ENCODE measurements around the gene NMRK1.

NMRK1 gene

DNA sequence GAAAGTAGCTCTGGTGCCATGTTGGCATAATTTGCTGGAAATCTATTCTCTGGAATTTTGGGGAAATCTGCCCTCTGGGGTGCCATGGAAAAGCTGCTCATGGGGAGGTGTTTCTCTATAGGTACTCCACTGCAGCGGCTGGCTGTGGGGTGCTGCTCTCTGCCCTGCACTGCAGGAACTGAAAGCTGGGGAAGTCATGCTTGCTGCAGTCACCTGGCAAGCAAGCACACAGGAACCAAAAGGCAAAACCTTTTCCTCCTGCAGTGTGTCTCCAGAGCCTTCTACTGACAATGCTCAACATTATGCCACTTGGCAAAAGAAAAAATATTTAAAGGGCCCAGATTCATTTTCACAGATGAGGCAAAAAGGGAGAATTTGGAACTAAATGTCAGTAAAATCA is 34.1 kb downstream of the NMRK1 start:
- DNase-seq: no peak

DNA sequence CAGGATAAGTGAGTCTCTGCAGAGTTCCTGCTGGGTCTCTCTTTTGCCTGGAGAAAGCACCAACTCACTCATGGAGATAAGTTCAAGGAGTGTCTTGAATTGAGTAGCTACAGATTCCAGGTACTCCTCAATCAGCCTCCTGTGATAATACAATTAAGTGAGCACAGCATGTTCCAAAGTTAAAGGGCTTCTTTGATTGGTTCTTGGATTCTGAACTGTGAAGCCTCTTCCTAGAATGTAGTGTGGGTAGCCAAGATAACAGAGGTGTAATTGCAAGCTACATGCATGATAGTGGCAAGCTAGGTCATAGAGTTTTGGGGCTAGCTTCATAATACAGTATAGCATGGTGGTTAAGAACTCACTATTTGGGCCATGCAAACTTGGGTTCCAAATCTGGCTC is 36.7 kb downstream of the NMRK1 start:
- DNase-seq: no peak

DNA sequence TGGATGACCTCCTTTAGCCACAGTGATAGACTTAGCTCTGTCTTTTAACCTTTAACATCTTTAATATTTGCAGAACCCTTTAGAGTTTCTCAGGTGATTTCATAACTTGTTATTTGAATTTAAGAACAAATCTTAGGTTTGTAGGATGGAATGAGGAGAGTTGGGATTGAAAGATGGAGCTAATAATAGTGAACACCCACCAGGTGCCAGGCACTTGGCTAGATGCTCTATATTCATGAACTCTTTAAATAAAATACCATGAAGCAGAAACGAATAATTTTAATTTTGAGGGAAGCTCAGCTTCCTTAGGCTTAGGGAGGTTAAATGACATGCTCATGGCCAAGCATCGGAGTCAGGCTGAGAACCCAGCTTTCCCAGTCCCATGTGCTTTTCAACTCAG is 40.4 kb downstream of the NMRK1 start:
- DNase-seq: no peak

DNA sequence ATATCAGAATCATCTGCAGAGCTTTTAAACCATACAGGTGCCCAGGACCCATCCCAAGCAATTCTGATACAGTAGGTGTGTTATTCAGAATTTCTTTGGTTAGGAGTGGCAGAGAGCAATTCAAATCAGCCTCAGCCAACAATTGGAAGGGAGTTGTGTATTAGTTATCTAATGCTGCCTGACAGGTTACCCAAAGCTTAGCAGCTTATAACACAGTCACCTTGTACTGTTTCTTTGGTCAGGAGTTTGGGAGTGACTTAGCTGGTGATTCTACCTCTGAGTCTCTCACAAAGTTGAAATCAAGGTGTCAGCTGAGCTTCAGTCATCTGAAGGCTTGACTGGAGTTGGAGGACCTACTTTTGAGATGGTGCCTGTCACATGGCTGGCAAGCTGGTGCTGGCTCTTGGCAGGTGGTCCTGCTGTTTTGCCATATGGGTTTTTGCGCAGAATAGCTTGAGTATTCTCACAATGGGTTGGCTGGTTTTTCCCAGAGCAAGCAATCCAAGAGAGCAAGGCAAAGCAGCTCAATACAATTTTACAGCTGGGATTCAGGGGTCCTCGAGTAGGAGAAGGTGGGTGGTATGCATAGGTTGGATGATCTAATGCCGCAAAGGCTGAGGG is 41.1 kb downstream of the NMRK1 start:
- DNase-seq: no peak

DNA sequence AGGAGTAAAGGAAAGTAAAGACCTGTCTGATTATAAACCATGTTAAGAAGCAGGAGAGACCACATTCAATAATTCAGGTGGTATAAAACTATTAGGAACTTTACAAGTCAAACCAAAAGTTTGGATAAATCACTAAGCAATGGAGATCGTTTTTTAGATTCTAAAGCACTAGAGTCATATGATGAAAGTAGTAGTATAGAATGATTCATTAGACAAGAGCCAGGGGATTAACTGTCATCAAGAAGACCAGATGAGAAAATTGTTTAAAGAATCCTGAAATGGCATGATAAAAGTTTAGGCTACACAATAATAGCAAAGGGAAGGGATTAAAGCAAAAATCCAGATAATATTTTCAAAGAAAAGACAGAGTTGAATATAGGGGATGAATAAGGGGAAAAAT is 46.9 kb downstream of the NMRK1 start:
- DNase-seq: no peak

DNA sequence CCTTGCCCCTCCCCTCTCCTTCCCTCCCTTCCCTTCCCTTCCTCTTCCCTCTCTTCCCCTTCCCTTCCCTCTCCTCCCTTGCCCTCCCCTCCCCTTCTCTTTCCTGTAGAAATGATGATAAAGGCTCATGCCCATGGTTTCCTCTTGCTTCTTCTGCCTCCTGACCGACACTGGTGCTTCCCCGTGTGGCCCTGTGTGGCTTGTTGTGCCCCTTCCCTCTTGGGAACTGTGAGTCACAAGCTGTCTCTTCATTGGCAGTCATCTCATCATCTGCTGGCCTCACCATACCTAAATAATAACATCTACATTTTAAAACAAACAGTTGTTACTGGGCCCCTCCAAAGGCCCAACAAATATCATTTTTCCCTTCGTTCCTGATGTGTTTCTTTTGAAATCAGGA is 48.2 kb downstream of the NMRK1 start:
- no peak for DNase-seq

DNA sequence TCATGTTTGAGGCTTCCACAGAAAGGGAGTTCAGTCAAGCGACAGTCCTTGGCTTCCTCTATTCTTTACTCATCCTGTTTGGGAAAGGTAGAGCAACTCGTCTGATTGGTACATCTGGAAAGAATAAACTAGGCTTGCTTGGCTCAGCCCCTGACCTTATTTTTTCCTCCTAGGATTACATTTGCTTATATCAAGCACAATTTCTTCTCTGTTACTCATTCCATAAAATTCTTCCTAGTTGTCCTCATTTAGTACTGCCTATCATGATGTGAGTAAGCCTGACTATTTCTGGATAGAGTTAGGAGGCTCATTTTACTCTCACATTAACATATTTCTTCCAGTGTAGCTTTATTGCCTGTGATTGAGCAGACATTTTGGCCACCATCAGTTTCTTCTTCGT is 48.9 kb downstream of the NMRK1 start:
- no peak for DNase-seq

DNA sequence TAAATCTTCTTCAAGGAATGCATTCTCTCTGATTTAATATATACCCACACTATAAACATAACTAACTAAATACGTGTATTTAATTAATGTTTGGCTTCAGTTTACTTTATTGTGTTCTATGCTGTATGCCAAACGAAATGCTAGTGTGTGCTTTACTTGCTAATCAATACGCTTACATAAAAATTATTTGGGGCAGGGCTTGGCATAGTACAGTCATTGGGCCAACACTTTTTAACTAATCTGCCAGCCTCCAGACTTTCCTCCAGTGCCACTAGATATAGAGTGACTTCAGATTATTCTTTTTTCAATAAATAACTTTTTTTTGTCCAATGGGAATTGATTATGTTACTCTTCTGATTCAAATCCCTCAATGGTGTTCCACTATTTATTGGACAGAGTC is 51.2 kb downstream of the NMRK1 start:
- no peak for DNase-seq

DNA sequence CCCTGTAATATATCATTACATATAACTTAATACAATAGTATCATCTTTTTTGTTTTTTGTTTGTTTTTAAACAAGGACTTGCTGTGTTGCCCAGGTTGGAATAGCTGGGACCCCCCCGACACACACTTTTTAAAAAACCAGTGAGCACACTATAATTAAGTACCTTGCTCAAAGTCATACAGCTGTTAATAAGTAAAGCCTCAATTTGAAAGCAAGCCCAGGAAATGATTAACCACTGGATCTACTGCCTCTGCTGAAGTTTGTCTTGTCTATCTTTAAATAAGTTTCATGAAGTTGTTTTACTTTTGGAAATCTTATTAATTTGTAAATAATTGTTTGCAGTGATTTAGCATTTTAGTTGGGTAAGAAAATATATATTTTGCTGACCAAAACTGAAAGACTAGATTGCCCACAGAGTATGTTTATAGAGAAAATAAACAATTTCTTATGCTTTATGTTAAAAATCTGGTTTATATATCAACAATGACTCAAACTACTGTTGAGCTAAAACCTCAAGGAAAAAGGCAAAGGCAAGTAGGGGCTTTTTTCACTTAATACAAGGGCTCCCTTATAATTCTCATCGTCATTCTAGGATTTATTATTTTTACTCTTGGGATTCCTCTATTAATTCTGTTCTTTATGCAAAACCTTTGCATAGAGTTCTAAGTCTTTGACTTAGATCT is 54.0 kb downstream of the NMRK1 start:
- no peak for DNase-seq

DNA sequence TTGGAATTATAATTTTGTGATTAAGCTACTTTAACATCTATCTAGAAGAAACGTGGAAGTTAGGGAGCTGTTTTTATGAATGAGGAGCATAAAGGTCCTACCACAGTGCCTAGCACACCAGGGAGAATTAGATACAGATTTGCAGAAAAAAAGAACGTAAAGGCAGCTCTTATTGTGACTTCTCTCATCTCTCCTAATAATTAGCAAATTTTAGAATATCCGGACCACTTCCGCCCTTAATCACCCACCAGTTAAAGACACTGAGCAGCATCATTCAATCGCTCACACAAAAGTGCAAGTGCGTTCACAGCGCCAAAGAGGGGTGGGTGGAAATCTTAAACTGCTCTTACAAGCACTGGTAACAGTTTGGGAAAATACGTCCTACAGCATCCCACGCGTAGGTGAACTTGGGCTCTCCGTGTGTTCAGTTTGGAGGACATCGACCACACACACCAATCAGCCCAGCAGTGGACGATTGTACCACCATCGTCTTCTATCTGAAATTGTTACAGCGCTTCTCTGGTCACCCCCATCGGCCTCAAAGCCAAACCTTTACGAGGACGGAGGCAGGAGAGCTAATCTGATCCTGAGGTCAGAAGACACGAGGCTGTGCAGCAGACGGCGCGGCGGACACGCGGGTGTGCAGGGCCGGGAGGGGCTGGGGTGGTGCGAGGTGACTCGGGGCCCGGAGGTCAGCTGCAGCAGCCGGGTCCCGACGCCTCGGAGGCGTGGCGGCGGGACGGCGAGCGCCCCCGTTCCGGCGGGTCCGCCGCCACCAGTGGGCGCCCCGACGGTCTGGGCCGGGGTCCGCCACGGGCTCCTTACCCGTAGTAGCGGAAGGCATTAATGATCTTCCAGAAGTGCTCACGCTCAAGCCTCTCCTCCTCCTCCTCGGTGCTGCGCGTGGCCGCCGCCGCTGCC is 60.5 kb downstream of the NMRK1 start:
- DNase-seq: peak; percentile 64

DNA sequence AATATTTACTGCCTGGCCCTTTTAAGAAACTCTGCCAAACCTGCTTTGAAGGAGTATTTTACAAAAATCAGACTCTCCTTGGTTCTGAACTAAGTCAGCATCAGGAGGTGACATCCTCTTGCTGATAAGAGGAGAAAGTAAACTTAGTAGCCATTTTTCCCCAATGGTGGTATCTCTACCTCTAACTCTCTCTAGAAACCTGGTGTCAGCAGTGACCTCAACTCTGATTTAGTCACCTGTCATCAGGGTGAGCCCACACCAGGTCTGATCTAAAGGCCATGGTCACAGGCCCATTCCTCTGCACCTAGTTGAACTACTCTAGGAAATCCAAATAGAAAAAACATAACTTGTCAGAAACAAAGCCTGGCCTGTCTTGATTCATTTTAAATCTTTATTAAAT is 64.1 kb downstream of the NMRK1 start:
- DNase-seq: no peak

DNA sequence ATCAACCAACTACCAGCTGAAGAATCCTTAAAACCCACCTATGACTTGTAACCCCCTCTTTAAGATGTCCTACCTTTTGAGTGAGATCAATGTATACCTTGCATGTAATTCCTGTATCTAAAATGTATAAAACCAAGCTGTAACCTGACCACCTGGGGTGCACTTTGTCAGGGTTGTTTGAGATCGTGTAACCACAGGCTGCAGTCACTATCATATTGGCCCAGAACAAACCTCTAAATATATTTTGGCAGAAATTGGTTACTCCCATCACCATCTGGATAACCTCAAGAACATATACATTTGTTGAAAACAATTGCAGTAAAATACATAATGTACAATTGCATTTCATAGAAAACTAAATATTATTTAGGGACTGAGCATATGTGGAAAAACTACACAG is 68.3 kb downstream of the NMRK1 start:
- no peak for DNase-seq

DNA sequence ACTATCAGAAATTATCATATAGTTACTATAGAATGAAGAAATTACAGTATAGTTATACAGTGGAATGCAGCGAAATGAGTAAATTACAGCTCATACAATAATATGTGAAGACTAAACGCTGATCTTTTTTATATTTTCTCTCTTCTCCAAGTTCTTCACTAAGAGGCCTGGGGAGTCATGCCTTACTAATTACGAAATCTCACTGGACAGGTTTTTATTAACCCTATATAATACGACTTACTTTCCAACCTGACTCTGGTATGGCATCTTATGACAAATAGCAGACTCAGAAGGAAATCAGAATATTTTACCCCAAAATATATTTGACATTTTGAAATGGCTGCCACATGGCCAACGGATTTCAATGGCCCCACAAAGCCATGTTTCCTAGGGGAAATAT is 68.9 kb downstream of the NMRK1 start:
- no peak for DNase-seq

DNA sequence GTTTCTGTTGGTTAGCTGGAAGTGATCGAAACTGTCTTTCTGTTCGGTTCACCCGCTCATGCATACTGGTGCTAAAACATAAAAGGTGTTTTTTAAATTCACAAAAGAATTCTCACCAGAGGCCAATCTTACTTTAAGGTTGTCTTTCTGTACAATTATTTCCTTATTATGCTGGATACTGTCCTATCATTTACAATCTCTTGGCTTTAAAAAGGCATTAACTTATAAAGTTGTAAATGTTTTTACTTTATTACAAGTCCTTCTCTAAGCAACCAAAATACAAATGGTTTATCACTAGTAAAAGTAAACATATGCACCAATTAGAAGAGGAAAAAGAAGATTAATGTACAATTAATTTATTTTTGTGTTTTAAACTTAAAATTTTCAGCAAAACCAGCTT is 70.6 kb downstream of the NMRK1 start:
- no peak for DNase-seq

DNA sequence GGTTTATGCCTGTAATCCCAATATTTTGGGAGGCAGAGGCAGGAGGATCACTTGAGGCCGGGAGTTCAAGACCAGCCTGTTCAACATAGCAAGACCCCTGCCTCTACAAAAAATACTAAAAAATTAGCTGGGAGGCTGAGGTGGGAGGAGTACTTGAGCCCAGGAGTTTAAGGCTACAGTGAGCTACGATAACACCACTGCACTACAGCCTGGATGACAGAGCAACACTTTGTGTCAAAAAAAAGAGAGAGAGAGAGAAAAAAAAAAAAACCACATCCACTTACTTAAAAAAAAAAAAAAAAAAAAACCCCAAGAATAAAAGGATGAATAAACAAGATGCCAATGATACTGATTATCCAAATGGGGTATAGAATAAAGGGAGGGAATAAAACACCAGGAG is 74.2 kb downstream of the NMRK1 start:
- DNase-seq: no peak

All from NCI-H1092 treated with DMSO at 0.1 percent for 48 hours (cell line).